Measurements from ENCODE around the gene RAB27B. TPM values are rescaled to one million over a fixed set of nuclear protein-coding genes. Genes with fewer than 3 reads are reported as not detected.

Gene RAB27B
- total RNA-seq, 4 donors from 2014 or later, result 0.32 to 1.8 (median 0.76) TPM

DNA sequence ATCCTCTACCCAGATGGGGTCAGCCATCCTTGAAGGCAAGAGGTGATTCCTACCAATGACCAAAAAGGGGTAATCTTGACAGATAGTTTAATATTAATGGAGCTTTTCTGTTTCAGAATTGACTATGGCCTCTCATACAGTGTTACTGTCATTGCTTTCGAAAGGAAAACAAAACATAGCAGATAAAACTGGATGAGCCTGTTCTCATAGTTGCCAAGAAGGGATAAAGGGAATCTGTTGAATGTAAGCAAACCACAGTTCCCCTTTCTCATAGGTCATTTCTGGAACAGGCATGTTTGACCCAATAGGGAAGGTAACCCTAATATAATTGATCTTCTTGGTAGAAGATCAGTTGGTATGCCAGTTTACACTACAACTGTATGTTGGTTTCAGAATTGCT is 1.6 kb downstream of the RAB27B start:
- no peak for DNase-seq (ENCODE audit: low spot score)
- no peak for TF ChIP-seq CTCF (IDR thresholded peaks at IDR 0.05)
- no peak for ATAC-seq (ENCODE audit: low FRiP score)

GRCh38 chr18:54830260-54830659 is 2.0 kb downstream of the RAB27B start:
- DNase-seq (ENCODE audit: low spot score) (no peak), ATAC-seq (ENCODE audit: low FRiP score) (no peak)
- TF ChIP-seq CTCF (IDR thresholded peaks at IDR 0.05), result no peak

- no peak for ATAC-seq (ENCODE audit: low FRiP score)
- no peak for DNase-seq (ENCODE audit: low spot score)
- no peak for TF ChIP-seq CTCF (IDR thresholded peaks at IDR 0.05)
These were observed 2.6 kb downstream of the RAB27B start for GRCh38 chr18:54830866-54831265.

- DNase-seq (ENCODE audit: low spot score) (no peak), ATAC-seq (ENCODE audit: low FRiP score) (no peak)
- TF ChIP-seq CTCF (IDR thresholded peaks at IDR 0.05), result no peak
These were observed 7.7 kb downstream of the RAB27B start for GRCh38 chr18:54835944-54836343.

DNA sequence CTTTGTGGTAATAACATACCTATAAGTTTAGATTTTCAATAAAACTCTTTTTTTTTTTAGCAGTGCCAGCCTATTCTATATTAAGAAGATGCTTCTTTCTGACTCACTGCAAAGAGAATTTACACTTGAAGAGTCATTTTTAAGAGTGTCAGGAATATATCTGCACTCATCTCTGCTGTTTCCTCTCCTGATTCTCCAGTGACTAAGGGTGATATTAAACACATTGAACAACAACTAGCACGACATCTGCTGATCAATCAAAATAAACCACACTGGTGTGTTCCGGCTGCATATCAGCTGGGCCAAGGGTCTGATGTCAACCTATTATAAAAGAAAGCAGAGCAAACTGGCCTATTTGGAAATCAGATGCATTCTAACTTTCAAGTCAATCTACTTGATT is 15.0 kb downstream of the RAB27B start:
- no peak for ATAC-seq (ENCODE audit: low FRiP score)
- DNase-seq (ENCODE audit: low spot score), result no peak
- no peak for TF ChIP-seq CTCF (IDR thresholded peaks at IDR 0.05)

DNA sequence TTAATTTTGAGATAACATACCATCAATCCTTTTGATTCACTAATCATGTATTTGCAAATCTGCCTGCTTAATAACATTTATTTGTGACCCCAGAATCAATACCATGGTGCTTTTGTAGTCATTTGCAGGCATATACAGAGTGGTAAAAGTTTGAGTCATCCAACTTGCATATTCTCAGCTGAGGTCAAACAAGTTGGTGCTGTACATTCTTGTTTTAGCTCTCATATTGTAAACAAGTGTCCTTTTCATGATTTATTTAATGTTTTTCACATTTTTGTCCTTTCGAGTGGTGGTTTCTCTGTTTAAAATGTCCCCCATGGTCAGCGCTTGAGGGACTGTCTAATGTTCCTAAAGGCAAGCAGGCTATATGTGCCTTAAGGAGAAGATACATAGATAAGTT is 17.5 kb downstream of the RAB27B start:
- ATAC-seq (ENCODE audit: low FRiP score), result no peak
- DNase-seq (ENCODE audit: low spot score), result no peak
- no peak for TF ChIP-seq CTCF (IDR thresholded peaks at IDR 0.05)

DNA sequence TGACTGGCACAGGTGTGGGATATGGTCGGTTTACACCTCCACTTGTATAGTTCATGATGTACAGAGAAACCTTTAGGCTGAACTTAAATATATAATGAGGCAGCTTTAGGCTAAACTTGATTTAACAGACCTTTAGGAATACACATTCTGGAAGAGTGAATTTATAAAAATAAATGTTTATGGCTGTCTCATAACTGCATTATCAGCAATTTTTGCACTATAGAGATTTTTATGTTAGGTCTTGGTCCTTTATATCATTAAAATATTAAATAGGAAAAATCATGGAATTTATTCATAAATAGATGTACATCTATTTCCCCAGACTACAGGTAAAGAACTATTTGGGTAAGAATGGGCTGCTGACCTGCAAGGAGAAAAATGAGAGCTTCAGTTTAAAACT is 19.8 kb downstream of the RAB27B start:
- TF ChIP-seq CTCF (IDR thresholded peaks at IDR 0.05), result no peak
- DNase-seq (ENCODE audit: low spot score) (no peak), ATAC-seq (ENCODE audit: low FRiP score) (no peak)

Data from omental fat pad (tissue), 4 donors.